Neutrophil (primary cell): ENCODE data around the gene GBGT1.
"Not testable (repeated sequence)": the region's sequence is repeated elsewhere in the genome, so short reads cannot be mapped to it uniquely, and the experiment has no call there.

Experiments used
- H3K27ac ChIP-seq: fragments of 200-600 bp; sonication (generic); 2 replicates; pipeline ENCODE4 v1.5.1; 2016; ENCODE audit warnings: mild to moderate bottlenecking, moderate library complexity
- H3K27me3 ChIP-seq: fragments of 200-600 bp; sonication (generic); 2 replicates; pipeline ENCODE4 v1.6.0; 2016; ENCODE audit warnings: mild to moderate bottlenecking
- H3K36me3 ChIP-seq: fragments of 200-600 bp; sonication (generic); 2 replicates; pipeline ENCODE4 v1.5.1; 2017
- H3K4me1 ChIP-seq, 2 experiments: fragments of 200-600 bp in 1 of 2; sonication (generic) in 1 of 2; 1 replicate in 1 of 2; 2 replicates in 1 of 2; pipeline versions ENCODE4 v1.5.1 to v1.6.1; 2013 to 2016; ENCODE audit warnings: low read depth in 1 of 2, low read length in 1 of 2, mild to moderate bottlenecking in 1 of 2, moderate library complexity in 1 of 2; ENCODE audit not compliant: control insufficient read depth in 1 of 2, insufficient read depth in 1 of 2
- H3K4me3 ChIP-seq, 2 experiments: fragments of 200-600 bp in 1 of 2; sonication (generic) in 1 of 2; 1 replicate in 1 of 2; 2 replicates in 1 of 2; pipeline ENCODE4 v1.5.1; 2013 to 2016; ENCODE audit warnings: low read depth in 1 of 2, low read length in 1 of 2, mild to moderate bottlenecking in 1 of 2, moderate library complexity in 1 of 2
- H3K9me3 ChIP-seq: fragments of 200-600 bp; sonication (generic); 2 replicates; pipeline ENCODE4 v1.5.1; 2016
- TF ChIP-seq, protein P1 (sequence below): fragments of 200-600 bp; sonication (generic); IDR thresholded peaks from 2 replicates; pipeline ENCODE4 v1.5.1; 2016; ENCODE audit warnings: antibody characterized with exemption

GBGT1 gene

DNA sequence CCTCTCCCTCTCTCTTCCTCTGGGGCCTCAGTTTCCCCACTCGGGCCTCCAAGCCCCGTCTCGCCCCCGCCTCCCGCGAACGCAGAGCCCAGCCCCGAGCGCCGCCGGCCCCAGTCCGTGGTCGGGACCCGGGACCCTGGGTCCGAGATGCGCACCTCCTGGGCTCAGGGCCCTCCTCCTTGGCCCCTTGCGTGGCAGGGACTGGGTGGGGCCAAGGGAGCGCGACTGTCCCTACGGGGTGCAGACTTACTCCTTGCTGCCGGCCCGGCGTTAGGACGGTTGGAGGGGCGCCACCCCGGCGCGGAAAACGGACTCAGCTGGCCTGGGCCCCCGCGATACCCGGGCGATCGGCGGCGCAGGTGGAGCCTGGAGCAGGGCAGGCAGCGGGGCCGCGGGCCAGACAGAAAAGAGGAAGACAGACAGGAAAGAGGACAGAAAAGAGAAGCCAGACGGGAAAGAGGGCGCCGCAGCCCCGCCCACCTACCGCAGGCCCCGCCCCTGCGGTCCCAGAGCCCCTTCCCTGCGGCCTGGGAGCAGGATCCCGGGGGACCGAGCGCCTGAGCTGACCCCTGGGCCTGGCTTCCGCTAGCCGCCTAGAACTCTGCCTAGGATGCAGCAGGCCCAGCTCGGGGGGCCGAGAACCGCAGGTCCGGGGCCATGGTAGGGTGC is at the start of gene GBGT1:
Gene GBGT1 (minus strand): TSS at position 411 of the 669 bp plus-strand sequence. CDS start 1,502 bp downstream, outside the sequence.
- Histone ChIP-seq H3K9me3 (no peaks in the 10 kb centered on the region), H3K4me3 (peak within 1 kb of the TSS; percentile 93 to 94), H3K36me3 (no peaks in the 10 kb centered on the region), H3K4me1 (peaks cover 24 to 31% of the 10 kb centered on the region in 2 experiments), H3K27ac (peak within 1 kb of the TSS; percentile 69), H3K27me3 (peaks cover 33% of the 10 kb centered on the region)
- TF ChIP-seq, protein P1, sequence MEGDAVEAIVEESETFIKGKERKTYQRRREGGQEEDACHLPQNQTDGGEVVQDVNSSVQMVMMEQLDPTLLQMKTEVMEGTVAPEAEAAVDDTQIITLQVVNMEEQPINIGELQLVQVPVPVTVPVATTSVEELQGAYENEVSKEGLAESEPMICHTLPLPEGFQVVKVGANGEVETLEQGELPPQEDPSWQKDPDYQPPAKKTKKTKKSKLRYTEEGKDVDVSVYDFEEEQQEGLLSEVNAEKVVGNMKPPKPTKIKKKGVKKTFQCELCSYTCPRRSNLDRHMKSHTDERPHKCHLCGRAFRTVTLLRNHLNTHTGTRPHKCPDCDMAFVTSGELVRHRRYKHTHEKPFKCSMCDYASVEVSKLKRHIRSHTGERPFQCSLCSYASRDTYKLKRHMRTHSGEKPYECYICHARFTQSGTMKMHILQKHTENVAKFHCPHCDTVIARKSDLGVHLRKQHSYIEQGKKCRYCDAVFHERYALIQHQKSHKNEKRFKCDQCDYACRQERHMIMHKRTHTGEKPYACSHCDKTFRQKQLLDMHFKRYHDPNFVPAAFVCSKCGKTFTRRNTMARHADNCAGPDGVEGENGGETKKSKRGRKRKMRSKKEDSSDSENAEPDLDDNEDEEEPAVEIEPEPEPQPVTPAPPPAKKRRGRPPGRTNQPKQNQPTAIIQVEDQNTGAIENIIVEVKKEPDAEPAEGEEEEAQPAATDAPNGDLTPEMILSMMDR: no peak

DNA sequence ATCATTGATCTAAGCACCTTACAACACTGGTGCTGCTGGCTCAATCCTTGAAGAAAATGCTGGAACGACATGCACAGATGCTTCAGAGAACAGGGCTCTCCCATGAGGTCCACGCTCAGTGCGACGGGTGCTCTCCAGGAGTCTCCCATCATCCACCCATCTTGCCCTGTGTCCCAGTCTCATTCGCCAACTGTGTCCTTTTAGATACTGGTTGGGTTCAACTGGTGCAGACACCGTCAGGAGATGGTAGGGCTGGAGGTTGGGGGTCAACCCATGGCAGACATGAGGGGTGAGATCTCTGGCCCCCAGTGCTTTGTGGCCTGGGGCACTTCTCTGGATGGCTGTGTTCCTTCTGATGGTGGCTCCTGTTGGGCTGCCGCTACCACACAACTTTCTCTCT is 46.9 kb upstream of the GBGT1 start:
- H3K27me3 ChIP-seq: peaks cover 33% of the 10 kb centered on the region
- H3K27ac ChIP-seq: no peak overlapping the region
- H3K4me3 ChIP-seq: no peak overlapping the region
- TF ChIP-seq, protein P1: no peak
- no peaks in the 10 kb centered on the region for H3K36me3 ChIP-seq
- no peaks in the 10 kb centered on the region for H3K9me3 ChIP-seq
- no peaks in the 10 kb centered on the region for H3K4me1 ChIP-seq

DNA sequence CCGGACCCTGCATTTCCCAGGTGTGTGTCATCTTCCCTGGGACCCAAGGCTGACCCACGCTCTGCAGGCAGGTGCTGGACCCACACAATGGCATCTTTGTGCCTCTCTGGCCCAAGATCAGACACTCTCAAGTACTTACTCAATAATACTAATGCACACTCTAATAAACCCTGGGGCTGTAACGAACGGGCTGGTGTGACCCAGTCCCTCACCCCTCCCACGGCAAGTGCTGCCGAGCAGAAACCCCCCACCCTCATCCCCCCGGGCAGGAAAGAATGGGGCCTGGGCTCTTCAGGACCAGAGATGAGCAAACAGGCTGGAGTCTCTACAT is 46.5 kb upstream of the GBGT1 start:
- Histone ChIP-seq H3K4me1 (no peaks in the 10 kb centered on the region), H3K4me3 (no peak overlapping the region), H3K27ac (no peak overlapping the region), H3K36me3 (no peaks in the 10 kb centered on the region), H3K27me3 (peaks cover 29% of the 10 kb centered on the region), H3K9me3 (no peaks in the 10 kb centered on the region)
- TF ChIP-seq, protein P1: no peak

DNA sequence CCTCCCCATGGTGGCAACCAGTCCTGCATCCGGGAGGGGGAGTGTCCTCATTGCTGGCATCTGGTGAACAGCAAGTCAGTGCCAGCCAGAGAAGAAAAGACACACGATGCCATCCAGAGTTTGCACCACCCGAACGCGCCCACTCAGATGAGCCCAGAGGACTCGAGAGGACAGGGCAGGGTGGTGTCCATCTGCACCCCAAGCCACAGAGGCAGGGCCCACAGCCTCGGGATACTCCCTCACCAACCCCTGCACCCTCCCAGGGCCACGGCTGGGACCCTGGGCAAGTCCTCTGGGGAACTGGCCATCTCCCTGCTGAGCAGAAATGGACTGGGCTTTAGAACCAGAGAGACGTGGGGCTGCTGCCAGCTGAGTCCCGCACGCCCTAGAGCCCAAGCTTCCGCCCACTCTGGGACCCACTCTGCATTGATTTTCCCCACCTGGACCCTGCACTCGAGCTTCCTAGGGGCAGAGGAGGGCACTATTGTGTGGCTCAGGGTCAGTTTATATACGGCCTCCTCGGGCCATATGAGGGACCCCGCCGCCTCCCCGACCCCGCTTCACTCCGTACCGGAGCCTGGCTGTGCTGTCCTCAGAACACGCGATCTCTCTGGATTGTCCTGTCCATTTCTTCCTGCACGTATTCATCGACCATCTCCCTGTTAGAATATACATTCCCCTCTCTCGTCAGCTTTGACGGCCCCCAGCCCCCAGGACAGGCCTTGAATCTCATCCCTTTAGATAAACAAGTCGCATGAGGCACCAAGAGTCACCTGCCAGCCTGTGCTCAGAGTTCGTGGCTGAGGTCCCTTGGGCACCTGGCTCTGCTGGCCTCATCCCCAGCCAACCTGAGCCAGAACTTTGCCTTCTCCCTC is 45.9 kb upstream of the GBGT1 start:
- not testable (repeated sequence) for H3K4me1 ChIP-seq, H3K36me3 ChIP-seq, H3K27ac ChIP-seq

DNA sequence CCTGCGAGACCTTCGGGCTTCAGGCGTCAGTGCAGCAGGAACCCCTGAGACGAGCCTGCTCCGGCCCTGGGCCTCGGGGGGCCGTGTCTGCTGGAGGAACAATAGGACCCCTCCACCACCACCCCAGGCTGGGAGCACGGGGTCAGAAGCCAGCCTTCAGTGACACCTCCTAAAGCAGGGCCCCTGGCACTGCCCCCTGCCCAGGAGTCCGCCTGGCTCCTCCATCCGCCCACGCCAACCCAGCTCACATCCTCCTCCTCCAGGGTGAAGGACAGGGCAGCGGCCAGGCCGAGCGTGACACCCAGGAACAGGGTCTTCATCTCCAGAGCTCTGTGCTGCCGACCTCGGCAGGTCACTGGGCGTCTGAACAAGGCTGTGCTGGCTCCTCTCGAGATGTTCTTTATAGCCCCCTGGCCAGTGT is 45.2 kb upstream of the GBGT1 start, which contains the start of gene OBP2B:
Gene OBP2B (minus strand): TSS at position 371 of the 421 bp plus-strand sequence. CDS start 51 bp downstream, at position 320.
- peaks cover 22% of the 10 kb centered on the region for H3K27me3 ChIP-seq
- not testable (repeated sequence) for H3K36me3 ChIP-seq, H3K4me1 ChIP-seq, H3K27ac ChIP-seq, H3K9me3 ChIP-seq, H3K4me3 ChIP-seq

More for the DNA sequence above, 45.9 kb upstream of the GBGT1 start:
- H3K27me3 ChIP-seq: peaks cover 26% of the 10 kb centered on the region
- not testable (repeated sequence) for H3K9me3 ChIP-seq, H3K4me3 ChIP-seq

DNA sequence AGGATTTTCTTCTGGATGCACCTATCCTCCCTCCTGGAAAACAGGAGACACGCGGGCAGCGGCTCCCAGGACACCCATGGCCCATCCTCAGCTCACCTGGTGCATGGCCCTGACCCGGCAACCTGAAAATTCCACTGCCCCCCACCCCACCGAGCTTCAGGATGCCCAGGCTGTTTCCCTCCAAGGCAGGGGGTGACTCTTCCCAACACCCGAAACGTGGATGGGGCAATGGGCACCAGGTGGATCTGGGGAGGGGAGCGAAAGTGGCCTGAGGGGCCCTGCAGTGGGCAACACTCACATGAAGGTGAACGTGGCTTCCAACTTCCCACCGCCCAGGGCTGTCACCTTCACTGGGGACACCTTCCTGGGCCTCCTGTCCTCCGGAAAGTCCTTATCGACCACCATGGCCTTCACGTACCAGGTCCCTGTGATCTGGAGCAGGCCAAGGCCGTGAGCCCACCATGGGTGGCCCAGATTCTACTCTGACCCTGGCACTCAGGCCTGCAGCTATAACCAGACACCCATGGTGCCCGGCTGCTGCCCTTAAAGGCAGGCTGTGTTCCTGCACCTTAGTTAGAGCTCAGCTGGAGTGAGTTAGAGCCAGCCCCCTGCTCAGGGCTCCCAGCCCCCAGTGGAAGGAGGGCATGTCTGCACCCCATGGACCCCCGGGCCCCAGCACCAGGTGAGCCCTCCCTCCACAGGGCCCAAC is 44.6 kb upstream of the GBGT1 start:
- not testable (repeated sequence) for H3K36me3 ChIP-seq, H3K9me3 ChIP-seq, H3K27ac ChIP-seq, H3K4me1 ChIP-seq, H3K4me3 ChIP-seq
- peaks cover 16% of the 10 kb centered on the region for H3K27me3 ChIP-seq
